NCI-H748 (cell line): ENCODE measurements around the gene SIDT2.

Source experiments
- DNase-seq: peaks from one replicate; lab custom pipeline; 2025; ENCODE audit not compliant: unreplicated experiment; lab: John Stamatoyannopoulos, UW

Gene SIDT2

DNA sequence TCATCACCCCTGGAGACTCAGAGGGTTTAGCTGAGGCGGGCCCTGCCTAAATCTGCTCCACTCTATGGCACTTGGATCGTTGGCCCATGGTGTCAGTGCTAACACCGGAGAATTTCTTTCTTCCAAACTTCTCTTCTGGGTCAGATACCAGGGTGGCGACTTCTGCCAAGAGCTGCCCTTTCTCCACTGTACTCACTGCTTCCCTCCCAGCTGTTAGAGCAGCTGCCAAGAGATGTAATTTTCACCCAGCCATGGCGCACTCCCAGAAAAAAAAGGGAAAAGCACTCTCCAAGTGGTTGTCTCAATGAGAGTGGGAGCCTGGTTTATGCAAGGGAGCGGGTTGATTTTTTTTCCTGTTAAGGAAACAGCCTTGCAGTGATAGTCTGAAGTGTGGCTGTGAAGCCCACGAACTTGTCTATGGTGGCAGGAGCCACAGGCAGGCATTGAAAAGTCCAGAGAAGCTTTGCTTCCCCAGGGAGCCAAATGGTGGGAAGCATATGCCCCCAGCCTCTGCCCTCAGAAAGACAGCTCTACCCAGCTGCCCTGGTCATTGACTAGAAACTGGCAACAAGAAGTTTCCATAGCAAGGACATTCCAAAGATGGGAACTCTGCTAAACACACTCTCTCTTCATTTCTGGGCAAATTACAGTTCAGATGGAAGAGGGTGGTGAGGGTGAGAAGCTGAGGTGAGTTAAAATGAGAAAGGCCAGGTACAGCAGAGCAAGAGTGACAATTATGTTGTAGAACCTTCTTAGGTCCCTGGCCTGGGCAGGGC, 42.6 kb downstream of the SIDT2 start:
- no peak for DNase-seq

- DNase-seq, result peak; percentile 13
Measured at GRCh38 chr11:117221775-117222517, 43.4 kb downstream of the SIDT2 start.

DNA sequence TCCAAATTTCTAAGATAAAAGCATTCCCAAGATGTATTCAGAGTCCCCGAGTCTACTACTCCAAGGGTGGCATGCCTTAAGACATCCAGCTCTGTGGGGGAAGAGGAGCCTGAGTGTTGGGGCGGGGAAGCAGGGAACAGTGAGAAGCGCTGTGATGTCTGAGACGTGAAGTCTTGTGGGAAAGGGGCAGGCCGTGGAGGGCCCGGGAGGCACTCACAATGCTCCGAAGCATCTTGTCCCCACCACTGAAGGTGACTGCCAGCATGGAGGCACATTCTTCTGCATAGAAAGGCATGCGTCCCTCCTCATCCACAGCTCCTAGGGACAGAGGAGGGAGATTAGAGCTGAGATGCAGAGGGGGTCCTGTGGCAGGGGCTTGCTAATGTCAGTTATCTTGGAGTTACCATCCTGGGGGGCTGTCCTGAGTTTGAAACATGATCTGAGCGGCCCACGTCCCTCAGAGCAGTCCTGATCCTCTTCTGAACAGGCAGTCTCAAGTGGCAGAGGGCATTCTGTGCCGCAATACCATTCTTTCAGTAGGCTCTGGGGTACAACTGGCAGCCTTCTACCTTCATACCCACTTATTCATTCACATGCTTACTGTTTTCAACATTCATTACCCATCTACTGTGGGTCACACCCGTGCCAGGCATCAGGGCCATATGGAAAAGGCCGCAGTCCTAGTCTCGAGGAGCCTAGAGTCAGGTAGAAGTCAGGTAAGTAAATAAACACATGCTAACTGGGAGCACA, 44.6 kb downstream of the SIDT2 start:
- no peak for DNase-seq

- no peak for DNase-seq
Measured at GRCh38 chr11:117223741-117224689, 45.5 kb downstream of the SIDT2 start.

DNA sequence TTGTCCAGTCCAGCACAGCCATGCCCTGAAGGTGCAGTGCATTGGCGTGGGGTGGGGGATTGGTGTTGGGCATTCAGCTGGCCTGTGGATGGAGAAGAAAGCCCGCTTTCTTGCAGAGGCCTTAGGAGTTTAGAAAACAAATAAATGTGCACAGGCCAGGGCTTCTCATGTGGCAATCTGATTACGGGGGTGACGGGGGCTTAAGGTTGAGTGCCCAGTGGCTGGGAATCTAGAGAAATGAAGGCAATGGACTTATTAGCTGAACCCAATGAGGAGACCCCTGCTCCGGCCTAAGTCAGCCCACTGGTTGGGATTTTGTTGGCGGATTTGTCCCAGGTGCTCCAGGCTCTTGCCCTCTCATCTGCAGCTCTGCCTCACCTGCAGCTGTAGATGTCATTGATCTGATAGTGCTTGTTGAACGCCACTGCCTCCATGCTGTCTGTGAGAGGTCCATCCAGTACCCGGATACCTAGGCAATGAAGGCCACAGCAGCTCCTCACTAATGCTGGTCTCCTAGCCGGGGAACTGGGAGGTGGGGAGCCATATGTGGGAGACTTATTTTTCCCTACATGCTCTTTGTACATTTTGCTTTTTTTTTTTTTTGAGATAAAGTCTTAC, 47.1 kb downstream of the SIDT2 start:
- DNase-seq, result no peak

GRCh38 chr11:117226388-117227385, 48.1 kb downstream of the SIDT2 start:
- peak; percentile 64 for DNase-seq

GRCh38 chr11:117228091-117228490, 49.5 kb downstream of the SIDT2 start:
- no peak for DNase-seq

- no peak for DNase-seq
Measured at GRCh38 chr11:117229411-117229810, 50.9 kb downstream of the SIDT2 start.

DNA sequence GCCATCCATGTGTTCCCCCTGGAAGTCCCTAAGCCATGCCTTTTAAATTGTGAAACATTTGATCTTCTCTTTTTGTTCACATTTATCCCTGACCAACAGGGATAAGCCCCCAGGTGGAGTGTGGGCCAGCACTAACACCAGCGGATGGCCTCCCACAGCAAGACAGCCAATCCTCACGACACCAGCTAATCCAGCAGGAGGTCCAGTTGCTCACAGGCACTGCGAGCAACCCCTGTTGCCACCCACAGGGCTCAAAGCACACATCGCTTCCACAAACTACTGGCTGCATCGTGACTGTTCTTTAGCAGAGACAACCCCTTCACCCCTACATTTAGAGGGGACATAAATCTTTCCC, 51.4 kb downstream of the SIDT2 start:
- DNase-seq, result no peak

DNA sequence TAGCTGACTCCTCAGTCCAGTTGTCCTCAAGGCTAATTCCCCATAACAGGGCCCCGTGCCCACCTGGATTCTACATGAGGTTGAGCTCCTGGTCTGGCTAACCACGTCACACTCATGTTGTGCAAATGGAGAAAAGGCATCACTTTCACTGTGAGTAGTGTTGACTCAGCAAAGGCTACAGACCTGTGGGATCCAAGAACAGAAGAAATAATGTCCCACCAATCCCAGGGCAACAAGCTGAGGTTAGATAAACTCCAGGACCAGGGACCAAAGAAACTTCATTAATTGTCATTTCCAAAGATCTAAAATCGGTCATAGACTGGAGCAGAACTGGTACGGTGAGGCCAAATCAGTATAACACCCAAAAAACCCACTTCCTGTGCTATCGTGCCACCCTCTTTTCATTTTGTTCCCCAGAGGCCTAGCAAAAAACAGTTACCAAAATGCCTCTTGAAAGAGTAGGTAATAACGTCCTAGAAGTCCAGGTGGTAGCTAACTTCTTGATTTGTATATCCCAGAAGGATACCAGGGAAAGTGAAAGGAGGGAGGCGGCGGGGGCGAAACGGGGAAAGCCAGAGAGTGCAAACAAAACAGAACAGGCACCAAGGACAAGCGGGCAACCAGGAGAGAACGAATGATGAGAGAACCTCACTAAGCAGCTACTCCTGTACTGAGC, 51.9 kb downstream of the SIDT2 start:
- DNase-seq, result no peak

DNA sequence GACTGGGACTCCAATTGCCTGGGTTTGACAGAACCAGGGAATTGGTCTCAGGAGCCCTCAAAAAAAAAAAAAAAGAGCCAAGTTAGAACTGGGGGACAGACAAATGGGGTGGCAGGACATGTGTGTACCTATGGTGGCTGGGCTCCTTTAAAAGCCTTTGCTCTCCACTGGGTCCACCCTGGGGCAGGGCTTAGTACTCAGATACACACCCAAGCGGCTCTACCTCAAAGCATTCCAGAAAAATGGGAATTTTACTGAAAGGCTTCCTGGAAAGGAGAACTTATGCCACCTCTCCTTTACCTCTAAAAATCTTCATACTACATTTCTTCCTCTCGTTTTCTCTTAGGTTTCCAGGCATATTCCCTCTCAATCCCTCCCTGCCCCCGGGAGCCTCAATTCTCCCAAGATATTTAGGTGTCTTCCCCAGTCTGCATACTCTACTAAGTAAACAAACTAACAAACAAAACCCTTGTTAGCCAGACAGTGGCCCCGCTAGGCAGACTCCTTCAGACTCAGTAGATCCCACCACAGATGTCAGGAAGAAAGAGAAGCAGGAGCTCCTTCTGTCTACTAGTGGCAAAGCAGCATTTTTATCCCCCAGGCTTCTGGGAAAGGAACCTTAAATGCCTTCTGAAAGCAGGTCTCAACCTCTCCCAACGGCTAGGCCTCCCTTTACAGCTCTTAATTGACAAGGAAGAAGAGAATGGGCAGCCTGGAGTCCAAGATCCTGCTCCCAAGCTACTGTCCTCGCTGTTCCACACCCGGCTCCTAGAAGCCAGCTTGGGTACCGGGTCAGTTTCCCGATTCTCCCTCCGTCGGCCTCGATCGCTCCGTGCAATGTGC, 52.7 kb downstream of the SIDT2 start:
- no peak for DNase-seq

DNA sequence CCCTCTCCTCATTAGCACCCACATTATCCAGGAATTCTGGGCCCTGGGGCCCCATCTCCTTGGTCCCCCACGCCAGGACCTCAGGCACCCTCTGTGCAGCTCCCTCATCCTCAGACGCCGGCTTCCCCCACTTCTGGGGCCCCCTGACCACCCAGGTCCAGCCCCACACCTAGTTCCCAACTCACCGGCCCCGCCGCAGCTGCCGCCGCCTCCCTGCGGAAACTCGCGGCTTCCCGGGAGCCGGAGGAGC, 53.2 kb downstream of the SIDT2 start, which contains the start of gene PCSK7:
PCSK7 (minus strand) TSS at position 232 of the 250 bp plus-strand sequence. CDS start 2,229 bp downstream, outside the sequence.
- DNase-seq, result no peak

- DNase-seq, result peak; percentile 79
Measured at GRCh38 chr11:117232092-117232878, 53.7 kb downstream of the SIDT2 start, which contains the start of gene RNF214. Gene RNF214 (plus strand): TSS chr11:117232671. CDS start chr11:117234273, 1,602 bp downstream.

- DNase-seq, result peak; percentile 31
Measured at GRCh38 chr11:117232911-117233409, 54.4 kb downstream of the SIDT2 start.

DNA sequence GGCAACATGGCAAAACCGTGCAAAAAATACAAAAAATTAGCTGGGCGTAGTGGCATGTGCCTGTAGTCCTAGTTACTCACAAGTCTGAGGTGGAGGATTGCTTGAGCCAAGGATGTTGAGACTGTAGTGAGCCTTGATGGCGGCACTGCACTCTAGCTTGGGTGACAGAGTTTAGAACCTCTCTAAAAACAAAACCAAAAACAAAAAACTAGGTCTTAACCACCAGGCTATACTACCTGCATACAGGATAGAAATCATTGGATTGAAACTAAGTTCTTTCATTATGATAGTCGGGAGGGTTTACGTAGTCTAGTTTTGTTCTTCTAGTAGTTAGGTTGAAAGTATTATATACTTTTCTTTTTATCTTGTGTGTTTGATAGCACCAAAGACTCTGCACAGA, 59.7 kb downstream of the SIDT2 start:
- DNase-seq, result no peak

DNA sequence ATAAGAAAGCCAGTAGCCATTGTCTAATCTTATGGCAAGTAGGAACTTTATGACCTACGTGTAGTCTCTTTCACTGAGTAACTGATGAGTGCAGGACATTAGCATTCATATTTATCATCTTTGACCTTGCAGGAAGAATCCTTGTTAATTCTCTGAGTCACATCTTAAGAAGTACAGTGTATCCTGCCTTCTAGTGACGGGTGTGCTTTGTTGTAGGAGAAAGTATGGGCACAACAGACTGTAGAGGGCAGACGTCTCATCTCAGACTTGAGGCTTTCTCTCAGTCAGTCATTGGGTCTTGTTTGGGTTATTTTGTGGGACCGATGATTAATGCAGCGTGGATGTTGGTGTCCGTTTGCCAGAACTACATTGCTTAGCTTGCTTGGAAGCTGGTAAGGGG, 60.8 kb downstream of the SIDT2 start:
- no peak for DNase-seq
